ENCODE data around the gene SLC16A8.

SLC16A8 gene

DNA sequence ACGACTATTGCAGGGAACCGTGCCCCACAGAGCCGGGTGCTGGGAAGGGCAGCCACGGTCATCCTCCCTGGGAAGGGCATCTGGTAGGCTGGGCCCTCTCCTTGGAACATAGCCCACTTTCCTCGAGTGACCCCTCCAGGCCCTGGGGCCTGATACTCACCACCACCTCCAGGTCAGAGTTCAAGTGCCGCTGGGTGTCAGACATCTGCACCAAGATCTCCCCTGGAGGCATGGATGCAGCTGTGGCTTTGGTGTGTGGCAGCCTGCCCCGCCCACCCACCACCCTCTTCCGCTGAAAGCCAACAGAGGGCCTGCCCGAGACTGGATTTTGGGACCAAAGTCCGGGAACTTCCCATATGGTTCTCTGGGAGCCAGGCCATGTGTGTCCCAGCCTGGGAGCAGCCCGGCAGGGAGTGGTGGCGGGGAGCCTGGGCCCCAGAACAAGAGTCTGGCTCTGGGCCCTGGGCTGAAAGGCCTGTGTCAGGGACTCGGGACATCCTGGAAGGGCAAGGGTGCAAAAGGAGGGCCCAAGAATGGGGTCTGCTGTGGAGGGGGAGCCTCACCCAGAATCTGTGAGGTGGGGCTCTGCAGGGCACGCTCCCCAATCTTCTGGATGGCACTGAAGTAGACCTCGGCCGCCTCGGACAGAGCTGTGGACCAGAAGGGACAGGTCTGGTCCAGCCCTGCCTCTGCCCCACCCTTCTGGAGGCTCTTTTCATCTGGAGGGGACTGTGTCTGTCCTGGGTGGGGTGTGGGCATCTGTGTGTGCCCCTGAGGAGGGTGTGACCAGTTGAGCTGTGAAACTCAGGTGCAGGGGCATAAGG, 23.9 kb upstream of the SLC16A8 start:
- TF ChIP-seq, protein P1, sequence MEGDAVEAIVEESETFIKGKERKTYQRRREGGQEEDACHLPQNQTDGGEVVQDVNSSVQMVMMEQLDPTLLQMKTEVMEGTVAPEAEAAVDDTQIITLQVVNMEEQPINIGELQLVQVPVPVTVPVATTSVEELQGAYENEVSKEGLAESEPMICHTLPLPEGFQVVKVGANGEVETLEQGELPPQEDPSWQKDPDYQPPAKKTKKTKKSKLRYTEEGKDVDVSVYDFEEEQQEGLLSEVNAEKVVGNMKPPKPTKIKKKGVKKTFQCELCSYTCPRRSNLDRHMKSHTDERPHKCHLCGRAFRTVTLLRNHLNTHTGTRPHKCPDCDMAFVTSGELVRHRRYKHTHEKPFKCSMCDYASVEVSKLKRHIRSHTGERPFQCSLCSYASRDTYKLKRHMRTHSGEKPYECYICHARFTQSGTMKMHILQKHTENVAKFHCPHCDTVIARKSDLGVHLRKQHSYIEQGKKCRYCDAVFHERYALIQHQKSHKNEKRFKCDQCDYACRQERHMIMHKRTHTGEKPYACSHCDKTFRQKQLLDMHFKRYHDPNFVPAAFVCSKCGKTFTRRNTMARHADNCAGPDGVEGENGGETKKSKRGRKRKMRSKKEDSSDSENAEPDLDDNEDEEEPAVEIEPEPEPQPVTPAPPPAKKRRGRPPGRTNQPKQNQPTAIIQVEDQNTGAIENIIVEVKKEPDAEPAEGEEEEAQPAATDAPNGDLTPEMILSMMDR (IDR thresholded peaks at IDR 0.05; ENCODE audit: insufficient read depth, low read depth, low read length, missing control alignments): no peak
- H3K4me3 ChIP-seq (ENCODE audit: low read length): no peak overlapping the region
- no peak for DNase-seq (ENCODE audit: low read depth)

DNA sequence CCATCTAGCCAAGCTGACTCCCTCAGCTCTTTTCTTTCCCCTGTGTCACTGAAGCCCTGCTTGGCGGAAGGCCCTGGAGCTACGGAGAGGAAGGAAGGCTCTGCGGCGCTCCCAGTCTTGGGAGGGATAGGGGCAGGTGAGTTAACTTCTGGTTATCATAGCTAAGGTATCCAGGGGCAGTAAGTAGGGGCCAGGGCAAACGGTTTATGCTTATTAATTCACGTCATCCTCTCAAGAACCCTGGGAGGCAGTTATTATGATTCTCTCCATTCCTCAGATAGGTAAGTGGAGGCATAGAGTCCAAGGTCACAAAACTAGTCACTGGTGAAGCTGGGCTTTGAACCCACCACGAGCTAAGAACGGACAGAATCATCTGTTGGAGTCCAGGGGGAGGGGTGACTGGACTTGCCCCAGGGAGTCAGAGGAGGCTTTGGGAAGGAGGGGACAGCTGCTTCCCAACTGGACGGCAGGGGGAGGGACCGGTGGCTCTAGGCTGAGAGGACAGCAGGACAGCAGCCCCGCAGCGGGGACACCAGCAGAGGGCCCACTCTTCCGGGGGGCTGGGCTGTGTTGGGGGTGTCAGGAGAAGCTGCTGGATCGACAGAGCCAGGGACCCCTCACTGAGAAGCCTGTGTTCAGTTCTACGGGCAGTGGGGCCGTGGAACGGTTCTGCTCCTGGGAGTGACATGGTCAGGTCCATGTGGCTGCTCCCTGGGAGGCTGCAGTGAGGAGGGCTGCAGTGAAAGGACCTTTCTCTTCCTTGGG, 23.0 kb upstream of the SLC16A8 start:
- TF ChIP-seq, protein P1 (IDR thresholded peaks at IDR 0.05; ENCODE audit: insufficient read depth, low read depth, low read length, missing control alignments): no peak
- no peak overlapping the region for H3K4me3 ChIP-seq (ENCODE audit: low read length)

DNA sequence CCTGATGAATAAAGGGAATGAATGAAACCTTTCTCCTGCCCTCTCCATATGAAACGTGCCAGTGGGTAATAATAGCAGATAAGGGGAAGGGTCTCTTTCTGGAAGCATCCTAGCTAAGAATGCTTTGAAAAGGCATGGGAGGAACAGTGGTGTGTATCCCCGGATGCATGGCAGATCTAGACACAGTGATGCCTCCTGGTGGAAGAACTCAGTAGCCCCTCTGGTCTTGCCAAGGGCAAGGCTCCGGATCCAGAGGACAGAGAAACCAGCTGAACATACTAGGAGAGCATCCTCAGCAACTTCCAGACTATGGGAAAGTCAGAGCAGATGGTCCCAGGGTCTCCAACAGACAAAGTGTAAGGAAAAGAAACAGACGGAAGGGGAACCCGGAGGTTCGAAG, 20.1 kb upstream of the SLC16A8 start:
- no peak for DNase-seq (ENCODE audit: low read depth)
- H3K4me3 ChIP-seq (ENCODE audit: low read length): no peak overlapping the region
- TF ChIP-seq, protein P1 (IDR thresholded peaks at IDR 0.05; ENCODE audit: insufficient read depth, low read depth, low read length, missing control alignments): peak; percentile 29

More for the DNA sequence above, 23.0 kb upstream of the SLC16A8 start:
- DNase-seq (ENCODE audit: low read depth): no peak

DNA sequence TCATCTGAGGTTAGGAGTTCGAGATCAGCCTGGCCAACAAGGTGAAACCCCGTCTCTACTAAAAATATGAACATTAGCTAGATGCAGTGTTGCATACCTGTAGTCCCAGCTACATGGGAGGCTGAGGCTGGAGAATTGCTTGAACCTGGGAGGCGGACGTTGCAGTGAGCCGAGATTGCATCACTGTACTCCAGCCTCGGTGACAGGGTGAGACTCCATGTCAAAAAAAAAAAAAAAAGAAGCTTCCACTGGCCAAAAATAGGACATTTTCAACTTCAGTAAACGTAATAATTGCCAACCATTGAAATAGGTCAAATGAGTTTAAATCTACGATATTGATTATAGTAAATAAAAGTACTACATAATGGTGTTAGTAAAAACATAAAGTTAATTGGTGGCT, 19.7 kb upstream of the SLC16A8 start:
- H3K4me3 ChIP-seq (ENCODE audit: low read length): no peak overlapping the region
- TF ChIP-seq, protein P1 (IDR thresholded peaks at IDR 0.05; ENCODE audit: insufficient read depth, low read depth, low read length, missing control alignments): no peak
- no peak for DNase-seq (ENCODE audit: low read depth)

DNA sequence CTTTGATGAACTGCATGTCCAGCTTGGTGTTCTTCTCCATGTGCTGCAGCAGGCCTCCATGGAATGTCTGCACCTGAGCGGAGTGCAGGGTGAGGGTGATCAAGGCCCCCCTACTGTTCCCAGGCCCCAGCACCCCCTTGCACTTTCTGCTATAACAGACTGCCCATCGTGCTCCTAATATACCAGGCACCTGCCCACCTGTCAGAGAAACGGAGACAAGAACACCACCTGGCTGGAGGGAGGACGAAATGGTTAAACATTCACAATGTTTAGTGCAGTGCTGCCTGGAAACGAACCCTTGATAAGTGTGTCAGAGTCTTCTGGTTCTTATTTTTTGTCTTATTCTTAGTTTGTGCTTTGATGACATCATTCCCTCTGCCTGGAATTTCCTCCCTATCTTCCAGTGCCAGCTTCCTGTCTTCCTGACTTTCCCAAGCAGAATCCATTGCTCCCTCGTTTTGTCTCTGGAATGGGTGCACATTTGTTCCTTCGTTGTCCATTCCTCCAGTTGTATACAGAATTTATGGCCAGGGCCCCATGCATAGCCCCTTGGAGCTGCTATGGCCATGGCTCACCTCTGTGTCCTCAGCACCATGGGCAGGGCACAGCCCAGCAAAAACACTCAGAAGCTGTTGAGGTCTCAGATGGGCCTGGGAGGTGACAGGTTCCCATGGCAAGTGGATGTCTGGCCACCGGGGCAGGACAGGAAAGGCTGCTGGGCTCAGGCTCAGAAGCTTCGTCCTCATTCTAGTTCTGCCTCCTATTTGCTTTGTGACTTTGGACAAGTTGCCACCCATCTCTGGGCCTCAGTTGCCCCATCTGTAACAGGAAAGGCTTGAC, 14.6 kb upstream of the SLC16A8 start:
- TF ChIP-seq, protein P1 (IDR thresholded peaks at IDR 0.05; ENCODE audit: insufficient read depth, low read depth, low read length, missing control alignments): no peak
- DNase-seq (ENCODE audit: low read depth): no peak
- H3K4me3 ChIP-seq (ENCODE audit: low read length): no peak overlapping the region

DNA sequence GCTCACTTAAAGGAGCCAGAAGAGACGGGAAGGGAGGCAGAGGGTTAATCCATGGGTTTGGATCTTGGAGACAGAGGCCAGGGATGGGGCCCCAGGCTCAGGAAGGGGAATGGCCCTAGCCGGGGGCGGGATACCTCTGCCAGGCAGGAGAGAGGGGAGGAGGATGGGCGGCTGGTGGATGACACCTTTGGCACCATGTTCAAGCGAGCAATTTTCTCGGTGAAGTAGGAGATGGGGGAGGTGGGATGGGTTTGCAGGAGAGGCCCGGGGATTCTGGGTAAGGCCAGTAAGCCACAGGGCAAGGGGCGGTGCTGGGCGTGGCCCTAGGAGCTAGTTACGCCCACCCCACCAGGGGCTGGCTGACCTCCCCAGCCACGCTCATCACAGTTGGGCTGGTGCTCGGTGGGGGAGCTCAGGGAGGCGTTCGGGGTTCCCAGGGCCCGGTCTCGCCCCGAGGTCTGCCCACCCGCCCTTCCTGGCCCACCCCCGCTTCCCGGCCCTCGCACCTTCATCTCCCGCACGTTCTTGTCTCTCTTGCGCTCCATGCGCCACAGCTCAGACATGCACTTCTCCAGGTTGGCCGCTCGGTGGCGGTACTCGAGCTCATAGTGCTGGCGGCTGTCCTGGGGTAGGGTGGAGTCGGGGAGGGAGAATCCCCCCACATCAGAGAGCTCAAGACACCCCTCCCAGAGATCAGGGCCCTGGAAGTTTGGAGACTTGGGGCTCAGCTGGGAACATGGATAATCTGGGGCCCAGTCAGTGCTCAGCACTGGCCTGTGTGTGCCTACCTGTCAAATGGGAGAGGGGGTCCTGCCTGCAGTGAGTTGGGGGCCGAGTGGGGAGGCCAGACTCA, 13.8 kb upstream of the SLC16A8 start:
- no peak for DNase-seq (ENCODE audit: low read depth)
- TF ChIP-seq, protein P1 (IDR thresholded peaks at IDR 0.05; ENCODE audit: insufficient read depth, low read depth, low read length, missing control alignments): peak; percentile 48
- H3K4me3 ChIP-seq (ENCODE audit: low read length): no peak overlapping the region

Measured in epithelial cell of esophagus (primary cell).